Neuronal stem cell (in vitro differentiated cells): ENCODE data around the gene MRPL1.

Experiments used
- DNase-seq: peaks from one replicate; pipeline ENCODE4 v3.0.0-alpha.2; 2013; ENCODE audit warnings: low spot score
- H2AFZ ChIP-seq: one replicate; pipeline ENCODE4 v1.6.1; 2013; ENCODE audit warnings: mild to moderate bottlenecking, low read length, inconsistent platforms
- H2AK5ac ChIP-seq: 2 replicates; pipeline ENCODE4 v1.6.1; 2013; ENCODE audit warnings: low read depth, mild to moderate bottlenecking, inconsistent platforms, low read length, moderate library complexity, mixed read lengths
- H2BK120ac ChIP-seq: 2 replicates; pipeline ENCODE4 v1.6.1; 2013; ENCODE audit warnings: low read depth, mild to moderate bottlenecking, inconsistent platforms, low read length, moderate library complexity, mixed read lengths
- H2BK12ac ChIP-seq: one replicate; pipeline ENCODE4 v1.6.1; 2013; ENCODE audit warnings: low read length, inconsistent platforms
- H2BK15ac ChIP-seq: 2 replicates; pipeline ENCODE4 v1.6.1; 2013; ENCODE audit warnings: mild to moderate bottlenecking, low read length, inconsistent platforms, mixed read lengths
- H2BK5ac ChIP-seq: one replicate; pipeline ENCODE4 v1.6.1; 2013; ENCODE audit warnings: inconsistent platforms, mild to moderate bottlenecking, low read length, moderate library complexity
- H3K14ac ChIP-seq: one replicate; pipeline ENCODE4 v1.6.1; 2013; ENCODE audit warnings: low read length, inconsistent platforms
- H3K18ac ChIP-seq: 2 replicates; pipeline ENCODE4 v1.6.1; 2013; ENCODE audit warnings: low read length, inconsistent platforms
- H3K23ac ChIP-seq: 2 replicates; pipeline ENCODE4 v1.6.1; 2013; ENCODE audit warnings: low read depth, mild to moderate bottlenecking, mixed read lengths, low read length, inconsistent platforms; ENCODE audit not compliant: poor library complexity
- H3K27ac ChIP-seq: replicated peaks from 3 replicates; pipeline ENCODE4 v1.5.1; 2013; ENCODE audit warnings: low read length, inconsistent platforms
- H3K27me3 ChIP-seq, 3 experiments: 2 replicates each; pipeline ENCODE4 v1.6.1; 2013; ENCODE audit warnings: low read length in 3 of 3, mild to moderate bottlenecking in 2 of 3, inconsistent platforms in 1 of 3, low read depth in 1 of 3, mixed read lengths in 1 of 3, moderate library complexity in 1 of 3; ENCODE audit not compliant: control insufficient read depth in 3 of 3, insufficient read depth in 3 of 3
- H3K36me3 ChIP-seq, 2 donors: replicated peaks in 1 of 2; 2 replicates each; pipeline ENCODE4 v1.6.1; 2013; ENCODE audit warnings: low read length in 2 of 2; ENCODE audit not compliant: control insufficient read depth in 2 of 2, insufficient read depth in 2 of 2
- H3K4ac ChIP-seq: 2 replicates; pipeline ENCODE4 v1.6.1; 2013; ENCODE audit warnings: inconsistent platforms, mild to moderate bottlenecking, low read length, moderate library complexity
- H3K4me1 ChIP-seq, 2 donors: 1 replicate in 1 of 2; 2 replicates in 1 of 2; pipeline ENCODE4 v1.6.1; 2013; ENCODE audit warnings: low read length in 2 of 2, low read depth in 1 of 2; ENCODE audit not compliant: control insufficient read depth in 2 of 2, insufficient read depth in 1 of 2
- H3K4me2 ChIP-seq: one replicate; pipeline ENCODE4 v1.6.1; 2013; ENCODE audit warnings: mild to moderate bottlenecking, low read length, inconsistent platforms; ENCODE audit not compliant: insufficient read depth, poor library complexity, severe bottlenecking
- H3K4me3 ChIP-seq, 2 donors: 2 replicates each; pipeline ENCODE4 v1.5.1; 2013; ENCODE audit warnings: low read length in 2 of 2, mild to moderate bottlenecking in 2 of 2, inconsistent platforms in 1 of 2, moderate library complexity in 1 of 2
- H3K79me1 ChIP-seq: one replicate; pipeline ENCODE4 v1.6.1; 2013; ENCODE audit warnings: low read depth, mild to moderate bottlenecking, inconsistent platforms, low read length, moderate library complexity
- H3K9ac ChIP-seq: one replicate; pipeline ENCODE4 v1.6.1; 2013; ENCODE audit warnings: mild to moderate bottlenecking, low read depth, low read length, inconsistent platforms; ENCODE audit not compliant: poor library complexity
- H3K9me3 ChIP-seq, 2 donors: replicated peaks in 1 of 2; 2 replicates each; pipeline versions ENCODE3 to v1.6.1; 2013; ENCODE audit warnings: low read length in 2 of 2, mild to moderate bottlenecking in 2 of 2, inconsistent platforms in 1 of 2, low read depth in 1 of 2, mixed read lengths in 1 of 2, moderate library complexity in 1 of 2; ENCODE audit not compliant: control insufficient read depth in 2 of 2, insufficient read depth in 1 of 2
- H4K8ac ChIP-seq: one replicate; pipeline ENCODE4 v1.6.1; 2013; ENCODE audit warnings: low read depth, mild to moderate bottlenecking, inconsistent platforms, low read length, moderate library complexity
- H4K91ac ChIP-seq: one replicate; pipeline ENCODE4 v1.6.1; 2013; ENCODE audit warnings: low read length, low read depth, mild to moderate bottlenecking, inconsistent platforms; ENCODE audit not compliant: poor library complexity
- WGBS, 2 donors: extraction: QIAGEN DNeasy Blood & Tissue Kit; methylation state at CpG; one replicate each; pipeline ENCODE4 v1.1.7; 2013; ENCODE audit warnings: missing lambda C conversion rate in 2 of 2, mixed read lengths in 1 of 2; ENCODE audit not compliant: insufficient read length in 2 of 2, insufficient replicate concordance in 1 of 2; ENCODE audit errors: extremely low coverage in 2 of 2; 5-methylcytosine and 5-hydroxymethylcytosine counted together

MRPL1 gene

DNA sequence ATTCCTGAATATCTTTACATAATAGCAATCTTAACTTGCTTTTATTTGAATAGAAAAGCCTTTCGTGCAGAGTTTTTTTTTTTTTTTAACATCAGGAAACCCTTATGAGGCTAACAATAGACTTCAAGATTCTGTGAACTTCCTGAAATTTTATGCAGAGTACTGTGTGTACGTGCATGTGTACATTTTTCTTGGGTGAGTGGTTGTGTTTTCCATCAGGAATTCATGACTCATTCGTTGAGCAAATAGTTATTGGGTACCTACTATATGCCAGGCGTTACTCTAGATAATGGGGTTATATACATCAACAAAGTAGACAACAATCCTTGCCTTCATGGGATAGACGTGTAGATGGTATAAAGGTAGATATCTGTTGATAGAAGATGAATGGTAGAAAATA, 59.1 kb downstream of the MRPL1 start:
- no peak overlapping the region for H3K4ac ChIP-seq
- H2BK120ac ChIP-seq = no peak overlapping the region
- no peaks in the 10 kb centered on the region for H3K79me1 ChIP-seq
- no peak overlapping the region for H3K4me2 ChIP-seq
- H3K23ac ChIP-seq = no peak overlapping the region
- no peak overlapping the region for H4K8ac ChIP-seq
- no peak overlapping the region for H3K4me3 ChIP-seq
- no peak for DNase-seq
- H3K9ac ChIP-seq = no peak overlapping the region
- no peaks in the 10 kb centered on the region for H3K36me3 ChIP-seq
- H3K14ac ChIP-seq = no peak overlapping the region
- no peak overlapping the region for H2BK12ac ChIP-seq
- H2AK5ac ChIP-seq = no peak overlapping the region
- no peak overlapping the region for H2BK15ac ChIP-seq
- no peaks in the 10 kb centered on the region for H3K4me1 ChIP-seq
- H4K91ac ChIP-seq = no peak overlapping the region
- H3K18ac ChIP-seq = no peak overlapping the region
- no CpG with 5 or more reads among the region's 5 CpGs for WGBS, 2 donors
- no peak overlapping the region for H2BK5ac ChIP-seq
- H3K9me3 ChIP-seq = peaks cover 0 to 9% of the 10 kb centered on the region in 2 donors
- no peaks in the 10 kb centered on the region for H3K27me3 ChIP-seq
- no peak overlapping the region for H2AFZ ChIP-seq
- no peak overlapping the region for H3K27ac ChIP-seq

DNA sequence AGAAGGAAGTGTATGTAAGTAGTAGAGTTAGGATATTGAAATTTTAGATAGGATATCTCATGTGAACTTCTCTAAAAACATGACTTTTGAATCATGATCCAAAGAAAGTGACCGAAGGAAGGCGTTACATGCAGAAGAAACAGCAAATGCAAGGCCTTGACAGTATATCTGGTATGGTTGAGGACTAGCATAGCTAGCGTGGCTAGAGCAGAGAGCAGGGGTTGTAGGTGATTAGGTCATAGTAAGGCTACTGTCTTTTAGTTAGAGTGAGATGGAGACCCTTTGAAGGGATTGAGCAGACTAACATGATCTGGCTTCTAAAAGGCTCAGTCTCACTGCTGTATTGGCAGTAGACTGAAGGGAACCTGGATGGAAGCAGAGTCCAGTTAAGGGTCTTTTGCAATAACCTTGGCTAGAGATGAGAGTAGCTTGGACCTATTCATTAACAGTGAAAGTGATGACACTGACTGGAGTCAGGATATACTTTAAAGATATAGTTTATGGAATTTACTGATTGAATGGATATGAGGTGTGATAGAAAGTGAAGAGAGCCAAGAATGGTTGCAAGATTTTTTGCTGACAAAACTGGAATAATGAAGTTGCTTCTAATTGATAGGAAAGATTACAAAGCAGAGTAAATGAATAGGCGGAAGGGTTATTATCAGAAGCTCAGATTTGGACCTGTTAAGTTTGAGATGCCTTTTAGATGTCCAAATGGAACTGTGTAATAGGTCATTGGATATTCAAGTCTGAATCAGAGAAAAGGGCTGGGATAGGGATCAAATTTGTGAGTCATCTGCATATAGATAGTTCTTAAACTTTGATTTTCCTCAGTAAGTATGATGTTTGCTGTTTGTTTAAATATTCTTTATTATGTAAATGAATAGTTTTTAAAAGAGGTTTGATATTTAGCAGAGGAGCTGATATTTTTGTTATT, 59.8 kb downstream of the MRPL1 start:
- no peak overlapping the region for H3K18ac ChIP-seq
- peaks cover 0 to 9% of the 10 kb centered on the region in 2 donors for H3K9me3 ChIP-seq
- H3K4me2 ChIP-seq = no peak overlapping the region
- H2BK5ac ChIP-seq = no peak overlapping the region
- H3K4ac ChIP-seq = no peak overlapping the region
- no CpG with 5 or more reads among the region's 4 CpGs for WGBS, 2 donors
- no peak overlapping the region for H2BK15ac ChIP-seq
- no peak overlapping the region for H2AK5ac ChIP-seq
- H3K9ac ChIP-seq = no peak overlapping the region
- H3K27me3 ChIP-seq = no peaks in the 10 kb centered on the region
- H2BK120ac ChIP-seq = no peak overlapping the region
- H2AFZ ChIP-seq = no peak overlapping the region
- H2BK12ac ChIP-seq = no peak overlapping the region
- H3K36me3 ChIP-seq = no peaks in the 10 kb centered on the region
- no peak overlapping the region for H3K4me3 ChIP-seq
- H4K91ac ChIP-seq = no peak overlapping the region
- no peak overlapping the region for H3K27ac ChIP-seq
- no peak for DNase-seq
- H3K4me1 ChIP-seq = no peaks in the 10 kb centered on the region
- no peaks in the 10 kb centered on the region for H3K79me1 ChIP-seq
- no peak overlapping the region for H3K14ac ChIP-seq
- H3K23ac ChIP-seq = no peak overlapping the region
- no peak overlapping the region for H4K8ac ChIP-seq

DNA sequence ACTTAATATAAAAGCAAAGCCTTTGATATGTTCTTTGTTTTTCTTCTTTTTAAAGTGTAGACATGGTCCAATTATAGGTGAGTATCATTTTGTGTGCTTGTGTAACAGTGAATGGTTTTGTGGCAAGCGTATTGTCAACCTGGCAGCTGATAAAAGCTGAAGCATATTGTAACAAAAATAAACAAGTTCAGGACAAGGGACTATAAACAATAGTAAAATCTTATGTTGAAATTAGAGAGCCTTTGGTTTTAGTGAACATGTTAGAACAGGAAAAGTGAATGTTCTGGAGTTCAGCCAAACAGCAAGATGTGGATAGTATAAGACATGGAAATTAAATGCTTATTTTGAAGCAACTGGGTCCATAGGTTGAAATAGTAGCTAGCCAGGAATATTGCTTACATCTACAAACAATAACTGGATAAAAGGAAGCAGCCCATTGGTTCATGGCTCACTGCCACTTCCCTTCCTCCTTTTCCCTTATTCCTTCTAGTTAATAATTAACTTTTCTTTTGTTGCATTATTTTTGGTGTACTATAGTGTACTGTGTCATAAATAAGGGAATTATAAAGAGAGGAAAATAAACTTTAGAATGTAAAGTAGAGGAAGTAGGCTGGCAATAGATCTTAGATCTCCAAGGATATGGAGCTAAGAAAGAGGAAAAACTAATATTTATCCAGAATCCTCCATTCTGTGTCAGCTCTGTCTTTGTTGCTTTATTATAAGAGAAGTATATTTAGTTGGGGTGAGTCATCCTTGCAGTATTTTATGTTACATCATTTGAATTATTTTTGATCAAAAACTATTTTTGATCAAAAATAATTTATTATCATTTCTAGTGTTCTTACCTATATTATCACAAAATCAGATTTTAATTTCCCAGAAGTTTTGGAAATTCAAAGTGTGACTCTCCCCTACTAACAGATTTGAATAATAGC, 65.6 kb downstream of the MRPL1 start:
- no peaks in the 10 kb centered on the region for H3K27me3 ChIP-seq
- H3K79me1 ChIP-seq = no peaks in the 10 kb centered on the region
- no peak overlapping the region for H2BK15ac ChIP-seq
- H4K8ac ChIP-seq = no peak overlapping the region
- peaks cover 0 to 13% of the 10 kb centered on the region in 2 donors for H3K36me3 ChIP-seq
- peaks cover 0 to 9% of the 10 kb centered on the region in 2 donors for H3K9me3 ChIP-seq
- no peak overlapping the region for H2AK5ac ChIP-seq
- H3K27ac ChIP-seq = no peak overlapping the region
- H2AFZ ChIP-seq = no peak overlapping the region
- no peak for DNase-seq
- no CpG with 5 or more reads among the region's 1 CpG for WGBS, 2 donors
- H3K18ac ChIP-seq = no peak overlapping the region
- no peak overlapping the region for H3K4me2 ChIP-seq
- H3K4ac ChIP-seq = no peak overlapping the region
- H3K9ac ChIP-seq = no peak overlapping the region
- no peak overlapping the region for H4K91ac ChIP-seq
- peaks cover 0 to 5% of the 10 kb centered on the region in 2 donors for H3K4me1 ChIP-seq
- no peak overlapping the region for H3K4me3 ChIP-seq
- H2BK12ac ChIP-seq = no peak overlapping the region
- no peak overlapping the region for H3K23ac ChIP-seq
- no peak overlapping the region for H2BK120ac ChIP-seq
- H3K14ac ChIP-seq = no peak overlapping the region
- H2BK5ac ChIP-seq = no peak overlapping the region
